Naive thymus-derived CD4-positive, alpha-beta T cell (primary cell): ENCODE results near the gene OR7G1. TPM values are rescaled to one million over a fixed set of nuclear protein-coding genes. Genes with fewer than 3 reads are reported as not detected.

Experiments
- ATAC-seq: fragments of 150-1000 bp; cut with Tn5 transposase; 2 replicates; pipeline ENCODE4 v1.10.0; 2021; ENCODE audit warnings: mild to moderate bottlenecking, moderate library complexity
- CTCF ChIA-PET: fragments of 350-600 bp; sonication (Branson Sonifier 250); formaldehyde crosslinking; loops from one replicate; lab custom pipeline; 2021; ENCODE audit warnings: antibody characterized with exemption; lab: Charles Lee
- POLR2A ChIA-PET: fragments of 350-600 bp; sonication (Branson Sonifier 250); formaldehyde crosslinking; loops from one replicate; lab custom pipeline; 2021; ENCODE audit warnings: antibody characterized with exemption, inconsistent platforms; lab: Charles Lee
- DNase-seq, 9 donors: peaks; one replicate each; pipeline versions ENCODE4 v3.0.0 to v3.0.0-alpha.2; 2020 to 2022; ENCODE audit warnings: mixed read lengths in 1 of 9
- H3K27ac ChIP-seq: one replicate; pipeline ENCODE4 v1.7.0; 2013; ENCODE audit warnings: mild to moderate bottlenecking, low read depth, low read length, moderate library complexity
- H3K27me3 ChIP-seq, 2 donors: one replicate each; pipeline ENCODE4 v1.7.0; 2013; ENCODE audit warnings: low read length in 2 of 2, mild to moderate bottlenecking in 2 of 2, moderate library complexity in 2 of 2; ENCODE audit not compliant: control insufficient read depth in 2 of 2, insufficient read depth in 2 of 2
- H3K36me3 ChIP-seq, 3 experiments: 1 replicate in 2 of 3; 2 replicates in 1 of 3; pipeline ENCODE4 v1.7.0; 2013; ENCODE audit warnings: low read length in 3 of 3, mild to moderate bottlenecking in 3 of 3, moderate library complexity in 1 of 3; ENCODE audit not compliant: insufficient read depth in 3 of 3, control insufficient read depth in 2 of 3
- H3K4me1 ChIP-seq, 2 donors: one replicate each; pipeline ENCODE4 v1.7.0; 2013; ENCODE audit warnings: low read length in 2 of 2, mild to moderate bottlenecking in 2 of 2, moderate library complexity in 1 of 2; ENCODE audit not compliant: control insufficient read depth in 2 of 2, insufficient read depth in 2 of 2
- H3K4me3 ChIP-seq: 2 replicates; pipeline ENCODE4 v1.7.0; 2013; ENCODE audit warnings: mild to moderate bottlenecking, low read length
- H3K9me3 ChIP-seq, 3 experiments: 1 replicate in 2 of 3; 2 replicates in 1 of 3; pipeline ENCODE4 v1.7.0; 2013; ENCODE audit warnings: low read length in 3 of 3; ENCODE audit not compliant: control insufficient read depth in 2 of 3
- H3K27ac Mint-ChIP-seq, 9 donors: one replicate each; pipeline ENCODE4 v1.8.0; 2020 to 2022; ENCODE audit warnings: mixed read lengths in 9 of 9, mild to moderate bottlenecking in 8 of 9, moderate library complexity in 5 of 9, inconsistent platforms in 2 of 9
- H3K27me3 Mint-ChIP-seq, 5 donors: one replicate each; pipeline ENCODE4 v1.8.0; 2021 to 2022; ENCODE audit warnings: mixed read lengths in 5 of 5, mild to moderate bottlenecking in 1 of 5
- H3K36me3 Mint-ChIP-seq, 5 donors: one replicate each; pipeline ENCODE4 v1.8.0; 2020 to 2022; ENCODE audit warnings: mixed read lengths in 5 of 5, mild to moderate bottlenecking in 3 of 5, inconsistent platforms in 1 of 5
- H3K4me1 Mint-ChIP-seq, 7 donors: one replicate each; pipeline ENCODE4 v1.8.0; 2020 to 2022; ENCODE audit warnings: mixed read lengths in 7 of 7, mild to moderate bottlenecking in 3 of 7, inconsistent platforms in 1 of 7
- H3K4me3 Mint-ChIP-seq, 10 donors: one replicate each; pipeline ENCODE4 v1.8.0; 2020 to 2022; ENCODE audit warnings: mild to moderate bottlenecking in 10 of 10, mixed read lengths in 10 of 10, moderate library complexity in 6 of 10, inconsistent platforms in 2 of 10
- H3K9me3 Mint-ChIP-seq, 11 donors: one replicate each; pipeline ENCODE4 v1.8.0; 2020 to 2022; ENCODE audit warnings: mixed read lengths in 11 of 11, mild to moderate bottlenecking in 4 of 11, inconsistent platforms in 1 of 11, moderate library complexity in 1 of 11
- intact Hi-C, 2 donors: fragments of 100-400 bp; cut with micrococcal nuclease; formaldehyde crosslinking; loops; one replicate each; pipeline ENCODE4 v1.15.1; 2023
- polyA plus RNA-seq, 2 donors: library from polyadenylated mRNA; unstranded; fragments of 300-500 nt; fragmentation: Illumina TruSeq; gene quantifications; one replicate each; pipeline ENCODE4 v1.2.3, GENCODE V29; 2021
- total RNA-seq, 6 experiments: library from RNA in 5 of 6; stranded (reverse) in 5 of 6; gene quantifications; 1 replicate in 5 of 6; 2 replicates in 1 of 6; pipeline ENCODE4 v1.2.3 and lab custom pipeline; 2021 to 2026

The OR7G1 gene
- total and polyA plus RNA-seq, 7 experiments from 2014 or later: not detected

GRCh38 chr19:9151367-9151766 is 35.8 kb upstream of the OR7G1 start:
- Histone ChIP-seq H3K4me1 (no peaks in the 10 kb centered on the region), H3K27ac (no peak overlapping the region), H3K4me3 (no peak overlapping the region), H3K27me3 (no peaks in the 10 kb centered on the region), H3K9me3 (peaks cover 0 to 16% (median 0%) of the 10 kb centered on the region in 3 experiments), H3K36me3 (peaks cover 0 to 64% (median 10%) of the 10 kb centered on the region in 3 experiments)
- no peaks in the 10 kb centered on the region for H3K27me3 Mint-ChIP-seq
- no peak overlapping the region for H3K27ac Mint-ChIP-seq
- peaks cover 6 to 92% (median 47%) of the 10 kb centered on the region in 11 donors for H3K9me3 Mint-ChIP-seq
- ChIA-PET POLR2A (no interaction called here), CTCF (no interaction called here)
- H3K36me3 Mint-ChIP-seq: peaks cover 34 to 98% (median 90%) of the 10 kb centered on the region in 5 donors
- H3K4me3 Mint-ChIP-seq: peak overlapping the region in 3 of 10 donors; percentile 9 to 39 (median 22)
- H3K4me1 Mint-ChIP-seq: peaks cover 6 to 79% (median 71%) of the 10 kb centered on the region in 7 donors
- DNase-seq (no peak), ATAC-seq (peak; percentile 42)
- intact Hi-C loops: no loop called here

DNA sequence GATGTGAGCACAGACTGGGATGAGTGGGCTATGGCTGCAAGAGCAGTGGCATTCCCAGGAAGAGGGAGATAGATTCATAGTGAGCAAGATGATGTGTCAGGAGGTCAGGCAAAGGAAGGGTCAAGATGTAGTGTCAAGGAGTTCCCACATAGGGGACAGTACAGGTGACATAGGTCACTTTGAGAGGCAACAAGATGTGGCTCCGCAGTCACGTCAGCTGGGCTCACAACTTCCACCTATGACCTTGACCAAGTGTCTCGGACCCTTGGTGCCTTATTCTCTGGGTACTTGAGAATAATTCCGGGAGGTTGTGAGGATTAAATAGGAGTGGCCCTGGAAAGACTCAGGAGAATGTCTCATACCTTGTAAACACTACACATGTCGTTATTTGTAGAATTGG is 35.1 kb upstream of the OR7G1 start:
- H3K27me3 Mint-ChIP-seq: no peaks in the 10 kb centered on the region
- H3K36me3 Mint-ChIP-seq: peaks cover 30 to 95% (median 89%) of the 10 kb centered on the region in 5 donors
- peaks cover 6 to 91% (median 47%) of the 10 kb centered on the region in 11 donors for H3K9me3 Mint-ChIP-seq
- ChIA-PET CTCF (no interaction called here), POLR2A (no interaction called here)
- no peaks in the 10 kb centered on the region for H3K27me3 ChIP-seq
- H3K4me3 ChIP-seq: no peak overlapping the region
- H3K4me1 ChIP-seq: no peaks in the 10 kb centered on the region
- no peak overlapping the region for H3K27ac ChIP-seq
- ATAC-seq (no peak), DNase-seq (no peak)
- intact Hi-C loops: no loop called here
- peaks cover 6 to 84% (median 77%) of the 10 kb centered on the region in 7 donors for H3K4me1 Mint-ChIP-seq
- H3K27ac Mint-ChIP-seq: peak overlapping the region in 3 of 9 donors; percentile 14 to 16 (median 16)
- peaks cover 0 to 9% (median 0%) of the 10 kb centered on the region in 3 experiments for H3K9me3 ChIP-seq
- peaks cover 0 to 57% (median 4%) of the 10 kb centered on the region in 3 experiments for H3K36me3 ChIP-seq
- peak overlapping the region in 3 of 10 donors; percentile 45 to 53 (median 48) for H3K4me3 Mint-ChIP-seq

DNA sequence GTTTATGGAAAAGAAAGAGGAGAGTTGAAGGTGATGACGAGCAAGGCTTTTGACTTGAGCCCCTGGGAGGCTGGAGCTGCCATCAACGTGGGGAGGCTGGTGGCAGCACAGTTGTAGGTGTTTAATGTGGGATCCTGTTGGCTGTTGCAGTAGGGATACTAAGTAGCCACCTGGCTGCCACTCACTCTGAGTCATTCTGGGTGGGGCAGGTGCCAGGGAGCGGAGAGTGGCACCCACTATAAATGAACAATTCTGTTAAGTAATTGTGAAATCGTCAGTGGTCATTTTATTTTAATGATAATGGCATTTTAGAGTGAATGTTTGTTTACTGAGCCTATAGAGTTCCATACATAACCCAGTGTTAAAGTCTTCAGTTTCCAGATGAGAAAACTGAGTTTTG is 34.4 kb upstream of the OR7G1 start:
- intact Hi-C loops: no loop called here
- CTCF ChIA-PET: no interaction called here

GRCh38 chr19:9148697-9149096 is 33.1 kb upstream of the OR7G1 start:
- H3K27me3 ChIP-seq: no peaks in the 10 kb centered on the region
- DNase-seq: no peak
- no peaks in the 10 kb centered on the region for H3K27me3 Mint-ChIP-seq
- H3K36me3 ChIP-seq: peaks cover 0 to 49% (median 4%) of the 10 kb centered on the region in 3 experiments
- intact Hi-C loops: no loop called here
- H3K36me3 Mint-ChIP-seq: peaks cover 28 to 94% (median 87%) of the 10 kb centered on the region in 5 donors
- H3K4me1 Mint-ChIP-seq: peaks cover 9 to 82% (median 73%) of the 10 kb centered on the region in 7 donors
- H3K4me3 Mint-ChIP-seq: peak overlapping the region in 3 of 10 donors; percentile 3 to 48 (median 38)
- peaks cover 0 to 17% (median 9%) of the 10 kb centered on the region in 3 experiments for H3K9me3 ChIP-seq
- H3K4me3 ChIP-seq: no peak overlapping the region
- POLR2A ChIA-PET: no interaction called here
- H3K27ac ChIP-seq: no peak overlapping the region
- CTCF ChIA-PET: no interaction called here
- peaks cover 9 to 89% (median 47%) of the 10 kb centered on the region in 11 donors for H3K9me3 Mint-ChIP-seq
- peak overlapping the region in 1 of 9 donors; percentile 25 for H3K27ac Mint-ChIP-seq
- no peaks in the 10 kb centered on the region for H3K4me1 ChIP-seq
- ATAC-seq: no peak

More for the DNA sequence above, 34.4 kb upstream of the OR7G1 start:
- Histone ChIP-seq H3K4me1 (no peaks in the 10 kb centered on the region), H3K27me3 (no peaks in the 10 kb centered on the region), H3K9me3 (peaks cover 0 to 15% (median 3%) of the 10 kb centered on the region in 3 experiments), H3K27ac (no peak overlapping the region), H3K4me3 (no peak overlapping the region), H3K36me3 (peaks cover 0 to 57% (median 4%) of the 10 kb centered on the region in 3 experiments)
- no peak for ATAC-seq
- H3K27ac Mint-ChIP-seq: peak overlapping the region in 3 of 9 donors; percentile 4 to 46 (median 10)
- no peak for DNase-seq
- POLR2A ChIA-PET: no interaction called here
- peaks cover 6 to 91% (median 46%) of the 10 kb centered on the region in 11 donors for H3K9me3 Mint-ChIP-seq
- peaks cover 9 to 83% (median 74%) of the 10 kb centered on the region in 7 donors for H3K4me1 Mint-ChIP-seq
- peak overlapping the region in 4 of 10 donors; percentile 4 to 53 (median 46) for H3K4me3 Mint-ChIP-seq
- H3K27me3 Mint-ChIP-seq: no peaks in the 10 kb centered on the region
- peaks cover 27 to 95% (median 89%) of the 10 kb centered on the region in 5 donors for H3K36me3 Mint-ChIP-seq

DNA sequence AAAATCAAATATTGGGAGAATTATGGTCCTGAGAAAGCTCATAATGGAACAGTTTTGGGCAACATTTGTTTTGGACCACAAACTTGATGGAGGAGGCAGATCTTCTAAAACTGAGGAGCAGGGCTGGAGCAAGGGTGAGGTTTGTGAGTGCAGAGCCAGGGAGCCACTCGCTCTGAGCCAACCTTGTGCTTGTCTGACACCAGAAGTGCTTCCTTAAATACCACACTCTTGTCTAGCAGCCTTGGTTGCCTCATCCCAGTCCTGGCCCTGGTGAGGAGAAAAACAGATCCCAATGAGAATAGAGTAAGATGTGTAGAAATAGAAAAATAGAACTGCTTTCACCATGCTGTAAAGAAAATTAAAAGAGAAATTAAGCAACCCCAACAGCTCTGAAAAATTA is 31.3 kb upstream of the OR7G1 start:
- peaks cover 18 to 87% (median 76%) of the 10 kb centered on the region in 7 donors for H3K4me1 Mint-ChIP-seq
- H3K4me3 Mint-ChIP-seq: peak overlapping the region in 3 of 10 donors; percentile 11 to 50 (median 41)
- ChIA-PET CTCF (no interaction called here), POLR2A (interaction anchor here (0.5 kb wide), 1 partner anchor 292 kb away, joined by 3 read pairs; no protein-coding TSS in a partner anchor)
- peaks cover 0 to 9% (median 8%) of the 10 kb centered on the region in 3 experiments for H3K9me3 ChIP-seq
- intact Hi-C loops: no loop called here
- ATAC-seq (no peak), DNase-seq (no peak)
- no peak overlapping the region for H3K4me3 ChIP-seq
- H3K27me3 Mint-ChIP-seq: no peaks in the 10 kb centered on the region
- H3K9me3 Mint-ChIP-seq: peaks cover 8 to 78% (median 34%) of the 10 kb centered on the region in 11 donors
- no peak overlapping the region for H3K27ac ChIP-seq
- H3K27me3 ChIP-seq: no peaks in the 10 kb centered on the region
- peaks cover 4 to 8% of the 10 kb centered on the region in 2 donors for H3K4me1 ChIP-seq
- H3K36me3 Mint-ChIP-seq: peaks cover 22 to 90% (median 83%) of the 10 kb centered on the region in 5 donors
- peaks cover 0 to 40% (median 0%) of the 10 kb centered on the region in 3 experiments for H3K36me3 ChIP-seq
- no peak overlapping the region for H3K27ac Mint-ChIP-seq

DNA sequence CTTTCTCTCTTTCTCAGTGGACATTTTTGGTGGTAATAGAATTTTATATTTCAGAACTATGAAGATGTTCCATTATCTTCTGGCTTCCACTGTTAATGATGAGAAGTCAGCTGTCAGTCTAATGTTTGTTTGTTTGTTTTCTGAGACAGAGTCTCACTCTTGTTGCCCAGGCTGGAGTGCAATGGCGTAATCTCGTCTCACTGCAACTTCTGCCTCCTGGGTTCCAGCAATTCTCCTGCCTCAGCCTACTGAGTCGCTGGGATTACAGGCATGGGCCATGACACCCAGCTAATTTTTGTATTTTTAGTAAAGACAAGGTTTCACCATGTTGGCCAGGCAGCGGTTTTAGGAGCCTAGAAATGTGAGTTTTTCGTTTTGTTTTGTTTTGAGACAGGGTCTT is 29.4 kb upstream of the OR7G1 start:
- Mint-ChIP-seq H3K36me3 (peaks cover 15 to 80% (median 64%) of the 10 kb centered on the region in 5 donors), H3K27me3 (no peaks in the 10 kb centered on the region), H3K4me3 (peak overlapping the region in 4 of 10 donors; percentile 4 to 36 (median 26)), H3K4me1 (peaks cover 27 to 86% (median 77%) of the 10 kb centered on the region in 7 donors), H3K9me3 (peaks cover 3 to 58% (median 20%) of the 10 kb centered on the region in 11 donors), H3K27ac (no peak overlapping the region)
- Histone ChIP-seq H3K27ac (no peak overlapping the region), H3K9me3 (peaks cover 0 to 9% (median 8%) of the 10 kb centered on the region in 3 experiments), H3K4me1 (peaks cover 12 to 18% of the 10 kb centered on the region in 2 donors), H3K36me3 (peaks cover 0 to 34% (median 0%) of the 10 kb centered on the region in 3 experiments), H3K4me3 (no peak overlapping the region), H3K27me3 (no peaks in the 10 kb centered on the region)
- peak in 2 of 9 donors; percentile 4 to 18 for DNase-seq
- ATAC-seq: no peak
- POLR2A ChIA-PET: no interaction called here
- CTCF ChIA-PET: no interaction called here
- intact Hi-C loops: loop anchor here in 1 of 2 donors (5.0 kb wide), 1 partner anchor 162 kb away; the partner anchor contains the start of gene ZNF699
